HFF-Myc (cell line): ENCODE data around the gene ZHX3.

Source experiments
- DNase-seq: peaks from one replicate; pipeline ENCODE4 v3.0.0-alpha.2; 2011; ENCODE audit warnings: low read depth; ENCODE audit errors: extremely low read depth
- H3K4me3 ChIP-seq: replicated peaks from 2 replicates; pipeline ENCODE4 v1.5.1; 2011; ENCODE audit warnings: low read depth, mild to moderate bottlenecking, control low read depth, low read length
- CTCF ChIP-seq: IDR thresholded peaks from 2 replicates; pipeline ENCODE4 v1.5.1; 2012; ENCODE audit warnings: mild to moderate bottlenecking, low read depth, low read length, control low read depth; ENCODE audit errors: missing control alignments

Gene ZHX3

DNA sequence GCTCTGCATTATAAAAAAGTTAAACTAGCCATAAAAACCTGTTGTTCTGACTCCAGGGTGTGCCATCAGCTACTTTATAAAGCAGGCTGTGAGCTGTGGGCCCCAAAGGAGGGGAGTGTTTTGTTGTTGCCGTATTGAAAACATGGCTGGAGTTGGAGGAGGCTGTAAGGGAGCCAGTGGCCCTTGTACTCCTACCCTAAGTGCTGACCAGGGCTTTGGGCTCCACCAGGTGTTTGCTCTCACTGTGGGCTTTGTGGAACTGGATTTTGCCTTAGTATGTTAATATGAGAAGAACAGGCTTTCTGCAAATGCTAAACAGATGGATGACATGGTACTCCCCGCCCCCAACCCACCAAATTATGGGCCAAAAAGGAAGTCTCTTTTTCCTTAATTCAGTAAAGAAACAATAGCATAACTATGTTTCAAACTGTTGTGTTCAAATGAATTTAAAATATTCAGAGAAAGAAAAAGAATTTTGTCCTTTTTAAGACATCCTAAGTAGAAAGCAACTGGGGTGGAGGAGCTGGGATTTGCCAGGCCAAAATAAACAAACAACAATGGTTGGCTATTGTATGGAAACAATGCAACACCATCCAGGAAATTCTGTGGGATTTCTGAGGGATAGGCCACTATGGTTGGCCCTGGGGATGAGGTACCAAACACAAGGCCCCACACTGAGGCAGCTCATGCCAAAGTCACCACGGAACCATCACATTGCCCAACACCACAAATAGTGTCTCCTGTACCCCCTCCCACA lies 116.9 kb downstream of the ZHX3 start:
- DNase-seq: no peak
- no peak overlapping the region for H3K4me3 ChIP-seq
- no peak for TF ChIP-seq CTCF

GRCh38 chr20:41198443-41198842 lies 119.1 kb downstream of the ZHX3 start:
- DNase-seq: no peak
- TF ChIP-seq CTCF: no peak
- no peak overlapping the region for H3K4me3 ChIP-seq

GRCh38 chr20:41196653-41197225 lies 120.8 kb downstream of the ZHX3 start:
- TF ChIP-seq CTCF: no peak
- no peak overlapping the region for H3K4me3 ChIP-seq
- DNase-seq: no peak

- TF ChIP-seq CTCF: no peak
- H3K4me3 ChIP-seq: no peak overlapping the region
- no peak for DNase-seq
These were observed 125.0 kb downstream of the ZHX3 start for GRCh38 chr20:41192575-41192974.

- no peak for TF ChIP-seq CTCF
- DNase-seq: no peak
- H3K4me3 ChIP-seq: no peak overlapping the region
These were observed 125.7 kb downstream of the ZHX3 start for GRCh38 chr20:41191562-41192500.

DNA sequence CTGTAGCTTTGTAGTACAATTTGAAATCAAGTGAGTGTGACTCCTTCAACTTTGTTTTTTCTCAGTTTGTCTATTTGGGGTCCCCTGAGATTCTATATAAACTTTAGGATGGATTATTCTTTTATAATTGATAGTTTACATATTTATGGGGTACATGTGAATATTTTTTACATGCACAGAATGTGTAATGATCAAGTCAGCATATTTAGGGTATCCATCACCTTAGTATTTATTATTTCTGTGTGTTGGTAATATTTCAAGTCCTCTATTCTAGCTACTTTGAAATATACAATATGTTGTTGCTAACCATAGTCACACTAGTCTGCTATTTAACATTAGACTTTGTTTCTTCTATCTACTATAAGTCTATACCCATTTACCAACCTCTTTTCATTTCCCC lies 129.9 kb downstream of the ZHX3 start:
- no peak for DNase-seq
- no peak for TF ChIP-seq CTCF
- H3K4me3 ChIP-seq: no peak overlapping the region
